Measurements from ENCODE around the gene SH2B2.
A peak's percentile ranks its signal among the peaks of the same experiment; 100 is the strongest.

The SH2B2 gene

DNA sequence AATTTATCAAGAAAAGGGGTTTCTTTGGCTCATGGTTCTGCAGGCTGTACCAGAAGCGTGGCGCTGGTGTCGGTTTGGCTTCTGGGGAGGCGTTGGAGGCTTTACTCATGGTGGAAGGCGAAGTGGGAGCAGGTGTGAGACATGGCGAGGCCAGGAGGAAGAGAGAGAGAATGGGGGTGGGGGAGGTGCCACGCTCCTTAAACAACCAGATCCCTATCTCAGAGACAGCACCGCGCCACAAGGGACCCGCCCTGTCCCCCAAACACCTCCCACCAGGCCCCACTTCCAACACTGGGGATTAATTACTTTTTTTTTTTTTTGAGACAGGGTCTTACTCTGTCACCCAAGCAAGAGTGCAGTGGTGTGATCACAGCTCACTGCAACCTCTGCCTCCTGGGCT, 18.0 kb upstream of the SH2B2 start:
- no peak for DNase-seq (ENCODE audit: low read depth)

GRCh38 chr7:102270178-102270887, 16.3 kb upstream of the SH2B2 start:
- no peak for DNase-seq (ENCODE audit: low read depth)

DNA sequence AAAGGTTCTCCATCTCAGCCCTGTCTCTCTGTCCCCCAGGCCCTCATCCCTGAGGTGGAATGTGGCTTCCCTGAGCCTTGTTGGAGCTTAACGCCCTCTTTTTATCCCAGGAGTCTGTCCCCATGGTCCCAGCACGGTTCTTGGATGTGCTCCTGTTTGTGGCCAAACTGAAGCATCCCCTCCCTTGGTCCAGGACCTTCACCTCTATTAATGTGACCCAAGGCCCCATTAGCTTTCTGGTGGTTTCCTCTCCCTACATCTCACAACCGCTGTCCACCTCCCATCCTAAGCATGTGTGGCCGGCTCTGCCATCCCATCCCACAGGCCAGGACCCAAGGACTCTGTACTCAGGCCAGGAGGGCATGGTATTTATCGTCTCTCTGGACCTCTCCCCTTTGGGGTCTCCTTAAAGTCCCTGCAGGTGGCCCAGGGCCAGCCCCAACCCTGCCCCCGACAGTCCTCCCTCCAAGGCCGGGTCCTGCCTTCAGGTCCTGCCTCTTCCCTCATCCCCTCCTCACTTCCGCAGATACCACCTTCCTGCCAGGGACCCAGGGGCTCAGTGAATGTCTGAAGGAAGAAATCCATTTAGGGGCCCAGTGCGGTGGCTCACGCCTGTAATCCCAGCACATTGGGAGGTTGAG, 15.4 kb upstream of the SH2B2 start:
- no peak for DNase-seq (ENCODE audit: low read depth)

GRCh38 chr7:102272075-102272916, 14.4 kb upstream of the SH2B2 start:
- DNase-seq (ENCODE audit: low read depth) = peak; percentile 48

DNA sequence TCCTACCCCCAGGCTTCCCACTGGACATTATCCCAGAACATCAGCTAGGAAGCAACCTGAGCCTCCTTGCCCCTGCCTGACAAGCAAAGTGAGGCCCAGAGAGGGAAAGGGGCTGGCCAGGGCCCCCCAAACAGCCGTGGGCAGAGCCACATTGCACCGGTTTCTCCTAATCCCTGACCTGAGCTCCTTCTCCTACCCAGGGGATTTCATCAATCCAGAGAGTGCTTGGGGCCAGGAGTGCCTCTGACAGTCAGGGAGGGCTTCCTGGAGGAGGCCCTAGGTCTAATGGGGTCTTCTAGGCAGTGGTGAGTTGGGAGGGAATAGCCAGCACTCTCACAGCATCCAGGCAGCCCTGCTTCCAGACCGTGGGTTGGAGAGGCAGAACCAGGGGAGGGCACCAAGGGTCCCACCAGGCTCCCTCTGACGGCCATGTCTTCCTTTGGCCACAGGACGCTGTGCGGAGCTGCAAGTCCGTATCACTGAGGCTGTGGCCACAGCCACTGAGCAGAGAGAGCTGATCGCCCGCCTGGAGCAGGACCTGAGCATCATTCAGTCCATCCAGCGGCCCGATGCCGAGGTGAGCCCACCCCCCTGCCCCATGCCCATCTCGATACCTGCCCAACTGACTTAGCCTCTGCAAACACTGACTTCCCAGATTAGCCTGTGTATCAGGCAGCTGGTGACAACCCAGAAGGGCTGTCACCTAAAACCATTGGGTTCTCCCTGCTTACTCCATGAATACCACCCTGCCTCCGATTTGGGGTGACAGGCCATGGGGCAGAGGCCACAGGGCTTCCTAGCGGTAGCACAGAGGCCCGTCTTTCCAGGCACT, 13.5 kb upstream of the SH2B2 start:
- no peak for DNase-seq (ENCODE audit: low read depth)

- no peak for DNase-seq (ENCODE audit: low read depth)
Observed at GRCh38 chr7:102273749-102274712, 12.6 kb upstream of the SH2B2 start.

DNA sequence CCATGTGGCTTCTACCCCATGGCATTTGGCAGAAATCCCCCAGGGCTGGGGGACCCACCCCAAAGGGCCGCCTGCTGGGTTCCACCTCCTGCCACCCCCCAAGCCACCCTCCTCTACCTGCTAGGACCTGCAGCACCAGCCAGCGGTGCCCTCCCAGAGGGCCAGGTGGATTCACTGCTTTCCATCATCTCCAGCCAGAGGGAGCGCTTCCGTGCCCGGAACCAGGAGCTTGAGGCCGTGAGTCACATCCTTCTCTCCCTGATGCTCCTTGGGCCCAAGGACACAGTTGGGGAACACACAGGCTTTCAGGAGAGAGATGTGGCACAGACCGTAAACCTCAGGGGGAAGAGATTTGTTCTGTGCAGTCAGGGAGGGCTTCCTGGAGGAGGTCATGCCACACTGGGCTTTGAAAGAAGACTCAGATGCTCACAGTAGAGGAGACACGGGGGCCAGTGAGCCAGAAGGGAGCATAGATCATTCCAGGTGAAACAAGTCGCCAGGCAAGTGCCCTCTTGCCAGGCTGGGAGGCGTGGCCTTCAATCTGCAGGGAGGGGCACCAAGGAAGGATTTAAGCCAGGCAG, 11.5 kb upstream of the SH2B2 start:
- no peak for DNase-seq (ENCODE audit: low read depth)

- no peak for DNase-seq (ENCODE audit: low read depth)
Observed at GRCh38 chr7:102277901-102278300, 8.8 kb upstream of the SH2B2 start.

GRCh38 chr7:102279537-102280400, 6.9 kb upstream of the SH2B2 start:
- DNase-seq (ENCODE audit: low read depth) = peak; percentile 36

DNA sequence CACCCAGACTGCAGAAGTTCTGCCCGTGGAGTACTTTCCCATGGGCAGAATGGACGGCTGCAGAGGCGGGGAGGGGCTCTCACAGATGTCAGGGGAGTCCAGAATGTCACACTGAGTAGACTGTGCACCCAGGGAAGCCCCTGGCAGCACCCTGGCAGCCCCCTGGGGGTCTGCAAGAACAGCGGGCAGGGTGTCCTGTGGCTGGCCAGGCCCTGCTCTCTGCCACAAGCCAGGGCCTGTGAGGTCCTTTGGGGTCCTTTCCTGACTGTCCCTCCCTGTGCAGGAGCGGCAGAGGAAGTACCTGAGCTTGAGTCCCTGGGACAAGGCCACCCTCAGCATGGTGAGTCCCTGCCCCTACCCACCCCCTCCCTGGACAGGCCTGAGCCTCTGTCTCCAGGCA, 6.1 kb upstream of the SH2B2 start:
- DNase-seq (ENCODE audit: low read depth) = no peak

GRCh38 chr7:102281785-102282184, 4.9 kb upstream of the SH2B2 start:
- no peak for DNase-seq (ENCODE audit: low read depth)

DNA sequence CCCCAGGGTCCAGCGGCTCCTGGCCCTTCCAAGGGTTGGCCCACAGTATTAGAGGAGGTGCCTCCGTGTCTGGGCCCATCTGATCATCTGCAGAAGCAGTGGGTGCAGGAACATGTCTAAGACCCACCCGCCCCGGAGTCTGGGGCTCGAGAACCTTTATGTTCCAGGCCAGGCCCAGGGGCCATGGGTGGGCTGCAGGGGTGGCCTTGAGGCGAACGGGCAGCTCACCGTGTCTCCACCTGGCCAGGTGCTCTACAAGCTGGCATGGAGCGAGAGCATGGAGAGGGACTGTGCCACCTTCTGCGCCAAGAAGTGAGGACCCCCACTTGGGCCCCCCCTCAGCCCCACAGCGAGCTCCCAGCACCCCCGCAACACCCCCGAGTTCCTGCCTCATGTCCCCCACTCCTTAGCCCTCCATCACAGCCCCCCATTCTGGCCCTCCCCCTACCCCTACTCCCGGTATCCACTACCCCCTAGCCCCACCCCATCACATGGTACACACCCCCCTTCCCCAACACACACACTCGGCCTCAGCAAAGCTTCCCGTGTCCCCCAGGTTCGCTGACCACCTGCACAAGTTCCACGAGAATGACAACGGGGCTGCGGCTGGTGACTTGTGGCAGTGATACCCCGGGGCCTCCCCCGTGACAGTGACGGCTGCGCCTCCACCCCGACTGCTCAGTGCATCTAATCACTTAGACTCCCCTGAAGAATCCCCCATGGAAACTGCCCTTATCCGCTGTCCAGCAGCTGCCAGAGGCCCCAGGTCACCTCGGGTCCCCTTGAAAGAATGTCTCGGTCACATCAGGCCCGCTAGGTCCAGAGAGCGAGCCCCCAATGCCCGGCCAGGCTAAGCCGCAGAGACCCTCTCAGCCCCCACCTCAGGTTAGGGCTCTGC, 4.0 kb upstream of the SH2B2 start:
- no peak for DNase-seq (ENCODE audit: low read depth)

DNA sequence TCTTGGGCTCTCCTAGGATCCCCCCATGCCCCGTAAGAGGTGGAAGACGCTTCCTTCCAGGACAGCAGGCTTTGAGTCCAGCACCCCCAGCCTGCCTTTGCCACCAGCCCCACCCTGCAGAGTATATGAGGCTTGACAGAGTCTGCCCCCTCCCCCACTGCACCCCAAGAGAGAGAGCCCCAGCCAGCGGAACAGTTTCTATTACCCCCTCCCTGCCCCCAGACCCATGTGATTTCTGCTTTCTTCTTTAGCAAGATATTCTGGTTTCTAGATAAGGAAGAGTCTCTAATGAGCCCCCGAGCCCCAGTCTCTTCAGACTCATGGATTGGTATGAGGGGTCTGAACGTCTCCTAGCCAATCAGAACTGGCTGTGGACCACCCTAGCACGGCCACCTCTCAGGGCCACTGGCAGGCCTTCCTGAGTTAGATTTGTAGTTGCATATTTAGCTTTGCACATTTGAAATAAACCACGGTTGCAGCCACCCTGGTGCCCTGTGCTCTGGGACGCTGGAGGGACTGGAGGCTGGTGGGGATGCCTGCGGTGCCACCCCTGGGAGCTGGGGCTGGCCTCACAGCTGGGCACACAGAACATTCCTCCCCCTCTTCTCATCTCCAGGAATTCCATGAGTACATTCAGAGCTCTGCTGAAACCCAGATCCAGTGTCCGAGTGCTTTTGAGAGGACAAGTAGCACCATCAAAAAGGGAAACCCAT, 3.0 kb upstream of the SH2B2 start:
- no peak for DNase-seq (ENCODE audit: low read depth)

GRCh38 chr7:102284399-102284798, 2.3 kb upstream of the SH2B2 start:
- no peak for DNase-seq (ENCODE audit: low read depth)

GRCh38 chr7:102284891-102285539, 1.7 kb upstream of the SH2B2 start:
- DNase-seq (ENCODE audit: low read depth) = no peak

DNA sequence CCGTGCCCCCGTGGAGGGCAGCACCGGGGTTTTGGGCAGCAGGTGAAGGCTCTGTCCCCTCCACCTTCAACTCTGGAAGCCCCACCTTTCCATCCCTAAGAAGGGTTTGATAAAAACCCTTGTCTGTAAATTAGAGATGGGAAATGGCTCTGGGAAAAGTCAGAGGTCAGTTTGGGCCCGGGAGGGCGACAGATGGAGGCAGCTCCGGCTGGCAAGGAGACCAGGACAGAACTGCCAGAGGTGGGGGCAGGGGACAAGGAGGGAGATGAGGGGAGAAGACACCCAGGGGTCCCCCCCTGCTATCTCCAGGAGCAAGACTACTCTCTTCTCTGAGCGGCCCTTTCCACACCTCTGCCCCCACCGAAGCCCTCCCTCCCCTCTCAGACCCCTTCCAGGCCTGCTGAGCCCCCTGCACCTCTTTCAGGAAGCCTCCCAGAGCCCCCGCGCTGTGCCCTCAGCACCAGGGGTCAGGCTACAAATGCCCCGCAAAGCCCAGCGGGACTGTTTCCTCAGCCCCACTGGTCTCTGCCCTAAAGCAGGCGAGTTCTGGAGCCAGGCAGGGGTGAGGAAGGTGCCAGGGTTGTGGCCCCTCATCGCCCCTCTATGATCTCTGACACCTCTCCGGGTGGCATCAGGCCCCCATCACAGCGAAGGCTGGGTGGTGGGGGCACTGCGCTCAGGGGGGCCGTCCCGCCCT, 980 bp upstream of the SH2B2 start:
- no peak for DNase-seq (ENCODE audit: low read depth)
